GM21526 (cell line): ENCODE measurements around the gene CERS4.
"Not testable (repeated sequence)": the region's sequence is repeated elsewhere in the genome, so short reads cannot be mapped to it uniquely, and the experiment has no call there.

Experiments used
- ATAC-seq: cut with Tn5 transposase; IDR thresholded peaks from one replicate; pipeline ENCODE4 v1.9.1; 2021; ENCODE audit warnings: moderate library complexity; ENCODE audit not compliant: unreplicated experiment, low FRiP score

Gene CERS4

GRCh38 chr19:8208922-8209461 lies at the start of gene CERS4:
Gene CERS4, plus strand, starts transcription at chr19:8209370. Its CDS starts 41,707 bp downstream, at chr19:8251077.
- ATAC-seq, result peak; percentile 42

GRCh38 chr19:8161135-8161646 lies 48.0 kb upstream of the CERS4 start:
- ATAC-seq, result no peak

GRCh38 chr19:8163759-8164158 lies 45.4 kb upstream of the CERS4 start:
- ATAC-seq, result no peak

- ATAC-seq, result no peak
Observed at GRCh38 chr19:8167985-8168384, 41.2 kb upstream of the CERS4 start.

- no peak for ATAC-seq
Observed at GRCh38 chr19:8168537-8168936, 40.6 kb upstream of the CERS4 start.

- ATAC-seq, result no peak
Observed at GRCh38 chr19:8174706-8175105, 34.5 kb upstream of the CERS4 start.

GRCh38 chr19:8180018-8180417 lies 29.2 kb upstream of the CERS4 start:
- no peak for ATAC-seq

- ATAC-seq, result no peak
Observed at GRCh38 chr19:8184274-8184673, 24.9 kb upstream of the CERS4 start.

- no peak for ATAC-seq
Observed at GRCh38 chr19:8185343-8186068, 23.7 kb upstream of the CERS4 start.

- ATAC-seq, result no peak
Observed at GRCh38 chr19:8192221-8192820, 16.8 kb upstream of the CERS4 start.

GRCh38 chr19:8194528-8195267 lies 14.5 kb upstream of the CERS4 start:
- no peak for ATAC-seq

- ATAC-seq, result no peak
Observed at GRCh38 chr19:8196271-8196927, 12.8 kb upstream of the CERS4 start.

GRCh38 chr19:8203288-8204120 lies 5.7 kb upstream of the CERS4 start:
- not testable (repeated sequence) for ATAC-seq

GRCh38 chr19:8204961-8205360 lies 4.2 kb upstream of the CERS4 start:
- ATAC-seq, result no peak

- no peak for ATAC-seq
Observed at GRCh38 chr19:8206147-8207087, 2.8 kb upstream of the CERS4 start.

- ATAC-seq, result not testable (repeated sequence)
Observed at GRCh38 chr19:8207326-8207725, 1.8 kb upstream of the CERS4 start.

GRCh38 chr19:8208119-8208921 lies 850 bp upstream of the CERS4 start:
- peak; percentile 14 for ATAC-seq
